ENCODE measurements around the gene CDY2B. TPM values are rescaled to one million over a fixed set of nuclear protein-coding genes. Genes with fewer than 3 reads are reported as not detected.
"Not testable (repeated sequence)": the region's sequence is repeated elsewhere in the genome, so short reads cannot be mapped to it uniquely, and the experiment has no call there.

The CDY2B gene, protein sequence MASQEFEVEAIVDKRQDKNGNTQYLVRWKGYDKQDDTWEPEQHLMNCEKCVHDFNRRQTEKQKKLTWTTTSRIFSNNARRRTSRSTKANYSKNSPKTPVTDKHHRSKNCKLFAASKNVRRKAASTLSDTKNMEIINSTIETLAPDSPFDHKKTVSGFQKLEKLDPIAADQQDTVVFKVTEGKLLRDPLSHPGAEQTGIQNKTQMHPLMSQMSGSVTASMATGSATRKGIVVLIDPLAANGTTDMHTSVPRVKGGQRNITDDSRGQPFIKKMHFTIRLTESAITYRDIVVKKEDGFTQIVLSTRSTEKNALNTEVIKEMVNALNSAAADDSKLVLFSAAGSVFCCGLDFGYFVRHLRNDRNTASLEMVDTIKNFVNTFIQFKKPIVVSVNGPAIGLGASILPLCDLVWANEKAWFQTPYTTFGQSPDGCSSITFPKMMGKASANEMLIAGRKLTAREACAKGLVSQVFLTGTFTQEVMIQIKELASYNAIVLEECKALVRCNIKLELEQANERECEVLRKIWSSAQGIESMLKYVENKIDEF
- not detected for total RNA-seq

DNA sequence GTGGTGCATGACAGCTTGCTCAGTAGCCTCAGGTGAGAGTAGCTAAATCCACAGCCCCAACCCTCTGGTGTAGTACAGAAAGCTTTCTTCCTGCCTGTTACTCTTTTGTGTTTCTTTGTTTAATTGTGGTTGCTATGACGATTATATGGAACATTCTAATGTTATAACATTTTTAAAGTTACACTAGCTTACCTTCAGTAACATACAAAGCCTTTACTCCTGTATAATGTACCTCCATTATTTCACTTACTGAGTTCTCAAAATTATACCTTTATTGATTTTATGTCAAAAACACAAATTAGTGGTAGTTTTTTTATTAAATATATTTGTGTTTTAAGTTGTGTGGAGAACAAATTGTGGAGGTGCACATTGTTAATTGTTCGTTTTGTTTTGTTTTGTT is at the start of gene CDY2B:
TSS of gene CDY2B (minus strand) at position 101 of the 400 bp plus-strand sequence. CDS start 328 bp downstream, outside the sequence.
- not testable (repeated sequence) for H3K4me3 ChIP-seq; H3K36me3 ChIP-seq; DNase-seq (ENCODE audit: low spot score); ATAC-seq (ENCODE audit: insufficient number of reproducible peaks, low FRiP score, low read depth); H3K27ac ChIP-seq; H3K27me3 ChIP-seq (replicated peaks; ENCODE audit: insufficient read depth); H3K9me3 ChIP-seq; H3K4me1 ChIP-seq (ENCODE audit: control insufficient read depth in 1 of 2, low read depth in 2 of 2)

DNA sequence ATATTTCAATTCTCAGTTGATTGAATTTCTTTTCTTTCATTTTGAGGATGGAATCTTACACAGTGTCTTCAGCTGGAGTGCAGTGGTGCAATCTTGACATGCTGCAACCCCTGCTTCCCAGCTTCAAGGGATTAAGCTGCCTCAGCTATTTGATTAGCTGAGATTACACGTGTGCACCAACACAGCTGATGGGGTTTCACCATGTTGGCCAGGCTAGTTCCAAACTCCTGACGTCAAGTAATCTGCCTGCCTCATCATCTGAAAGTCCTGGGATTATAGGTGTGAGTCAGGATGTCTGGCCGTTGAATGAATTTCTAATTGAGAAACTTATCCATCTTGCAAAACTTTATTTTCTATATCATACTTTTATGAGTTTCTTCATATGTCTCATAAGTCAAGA is 28.0 kb upstream of the CDY2B start:
- H3K27ac ChIP-seq; H3K27me3 ChIP-seq (replicated peaks; ENCODE audit: insufficient read depth); H3K4me3 ChIP-seq; DNase-seq (ENCODE audit: low spot score); ATAC-seq (ENCODE audit: insufficient number of reproducible peaks, low FRiP score, low read depth); H3K9me3 ChIP-seq; H3K36me3 ChIP-seq; H3K4me1 ChIP-seq (ENCODE audit: control insufficient read depth in 1 of 2, low read depth in 2 of 2): not testable (repeated sequence)

GRCh38 chrY:17907351-17907750 is 27.3 kb upstream of the CDY2B start:
- not testable (repeated sequence) for H3K27me3 ChIP-seq (replicated peaks; ENCODE audit: insufficient read depth); H3K4me1 ChIP-seq (ENCODE audit: control insufficient read depth in 1 of 2, low read depth in 2 of 2); H3K4me3 ChIP-seq; H3K9me3 ChIP-seq; H3K27ac ChIP-seq; ATAC-seq (ENCODE audit: insufficient number of reproducible peaks, low FRiP score, low read depth); H3K36me3 ChIP-seq; DNase-seq (ENCODE audit: low spot score)

- not testable (repeated sequence) for ATAC-seq (ENCODE audit: insufficient number of reproducible peaks, low FRiP score, low read depth); H3K9me3 ChIP-seq; DNase-seq (ENCODE audit: low spot score); H3K4me3 ChIP-seq; H3K27me3 ChIP-seq (replicated peaks; ENCODE audit: insufficient read depth); H3K27ac ChIP-seq; H3K4me1 ChIP-seq (ENCODE audit: control insufficient read depth in 1 of 2, low read depth in 2 of 2); H3K36me3 ChIP-seq
Measured at GRCh38 chrY:17881697-17882096, 1.7 kb upstream of the CDY2B start.

DNA sequence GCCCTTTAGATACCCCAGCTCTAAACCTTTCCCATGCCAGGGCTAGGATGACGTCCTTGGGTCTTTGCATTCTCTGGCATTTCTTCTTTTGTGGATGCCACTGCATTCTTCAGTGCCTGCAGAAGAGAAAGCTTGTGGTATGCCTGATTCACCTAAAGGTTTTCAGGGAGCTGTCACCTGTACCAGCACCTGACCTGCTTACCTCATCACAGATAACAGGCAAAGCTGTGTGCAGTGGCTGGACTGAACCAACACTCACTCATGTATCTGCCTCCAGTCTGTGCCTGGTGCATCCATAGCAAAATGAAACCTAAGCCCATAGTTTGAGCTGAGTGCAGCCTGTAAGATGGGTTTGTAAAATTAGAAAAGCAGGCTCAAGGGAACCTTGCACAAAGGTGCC is 3.3 kb downstream of the CDY2B start:
- not testable (repeated sequence) for DNase-seq (ENCODE audit: low spot score)

GRCh38 chrY:17875401-17875800 is 4.6 kb downstream of the CDY2B start:
- not testable (repeated sequence) for DNase-seq (ENCODE audit: low spot score); H3K9me3 ChIP-seq; ATAC-seq (ENCODE audit: insufficient number of reproducible peaks, low FRiP score, low read depth)

More for the DNA sequence above, 3.3 kb downstream of the CDY2B start:
- H3K4me1 ChIP-seq (ENCODE audit: control insufficient read depth in 1 of 2, low read depth in 2 of 2); H3K27me3 ChIP-seq (replicated peaks; ENCODE audit: insufficient read depth); ATAC-seq (ENCODE audit: insufficient number of reproducible peaks, low FRiP score, low read depth); H3K4me3 ChIP-seq; H3K27ac ChIP-seq; H3K36me3 ChIP-seq; H3K9me3 ChIP-seq: not testable (repeated sequence)

DNA sequence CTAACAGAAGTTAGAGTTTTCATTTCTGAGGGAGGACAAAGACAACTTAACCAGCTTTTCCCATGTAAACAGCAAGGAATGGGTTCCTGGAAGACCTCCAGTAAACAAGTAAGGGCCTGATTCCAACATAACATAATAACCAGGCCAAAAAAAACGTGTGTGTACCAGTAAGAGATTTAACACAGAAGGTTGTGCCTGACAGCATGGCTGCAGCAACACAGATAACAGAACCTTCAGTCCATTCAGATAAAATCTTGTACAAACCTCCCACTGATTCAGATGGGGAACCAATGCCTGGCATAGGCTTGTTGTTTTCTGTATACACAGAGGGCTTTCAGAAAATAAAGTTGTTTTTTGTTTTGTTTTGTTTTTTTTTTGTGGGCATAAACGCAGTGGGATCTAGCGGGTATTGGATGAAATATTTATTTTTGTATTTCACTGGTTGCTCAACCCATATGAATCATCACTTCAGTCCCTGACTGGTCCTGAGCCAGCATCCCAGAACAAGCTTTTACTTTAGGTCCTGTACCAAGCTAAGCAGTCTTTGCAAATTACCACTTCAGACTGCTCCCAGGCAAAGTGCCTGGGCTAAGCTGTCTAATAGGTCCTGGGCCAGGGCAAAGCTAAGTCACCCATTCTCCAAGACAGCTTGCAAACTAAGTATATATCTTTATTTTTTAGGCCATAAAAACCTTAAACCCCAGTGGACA is 8.7 kb downstream of the CDY2B start:
- H3K27me3 ChIP-seq (replicated peaks; ENCODE audit: insufficient read depth); DNase-seq (ENCODE audit: low spot score); H3K9me3 ChIP-seq; H3K4me1 ChIP-seq (ENCODE audit: control insufficient read depth in 1 of 2, low read depth in 2 of 2); H3K4me3 ChIP-seq; H3K27ac ChIP-seq; H3K36me3 ChIP-seq: not testable (repeated sequence)
- peak; percentile 65 for ATAC-seq (ENCODE audit: insufficient number of reproducible peaks, low FRiP score, low read depth)

More at GRCh38 chrY:17875401-17875800, 4.6 kb downstream of the CDY2B start:
- H3K4me3 ChIP-seq; H3K36me3 ChIP-seq; H3K4me1 ChIP-seq (ENCODE audit: control insufficient read depth in 1 of 2, low read depth in 2 of 2); H3K27ac ChIP-seq; H3K27me3 ChIP-seq (replicated peaks; ENCODE audit: insufficient read depth): not testable (repeated sequence)

GRCh38 chrY:17870737-17871136 is 9.3 kb downstream of the CDY2B start:
- H3K4me3 ChIP-seq; DNase-seq (ENCODE audit: low spot score); H3K36me3 ChIP-seq; H3K9me3 ChIP-seq; H3K4me1 ChIP-seq (ENCODE audit: control insufficient read depth in 1 of 2, low read depth in 2 of 2); ATAC-seq (ENCODE audit: insufficient number of reproducible peaks, low FRiP score, low read depth); H3K27me3 ChIP-seq (replicated peaks; ENCODE audit: insufficient read depth); H3K27ac ChIP-seq: not testable (repeated sequence)

- H3K36me3 ChIP-seq; H3K4me3 ChIP-seq; ATAC-seq (ENCODE audit: insufficient number of reproducible peaks, low FRiP score, low read depth); DNase-seq (ENCODE audit: low spot score); H3K27me3 ChIP-seq (replicated peaks; ENCODE audit: insufficient read depth); H3K9me3 ChIP-seq; H3K4me1 ChIP-seq (ENCODE audit: control insufficient read depth in 1 of 2, low read depth in 2 of 2); H3K27ac ChIP-seq: not testable (repeated sequence)
Measured at GRCh38 chrY:17867850-17868249, 12.2 kb downstream of the CDY2B start.

DNA sequence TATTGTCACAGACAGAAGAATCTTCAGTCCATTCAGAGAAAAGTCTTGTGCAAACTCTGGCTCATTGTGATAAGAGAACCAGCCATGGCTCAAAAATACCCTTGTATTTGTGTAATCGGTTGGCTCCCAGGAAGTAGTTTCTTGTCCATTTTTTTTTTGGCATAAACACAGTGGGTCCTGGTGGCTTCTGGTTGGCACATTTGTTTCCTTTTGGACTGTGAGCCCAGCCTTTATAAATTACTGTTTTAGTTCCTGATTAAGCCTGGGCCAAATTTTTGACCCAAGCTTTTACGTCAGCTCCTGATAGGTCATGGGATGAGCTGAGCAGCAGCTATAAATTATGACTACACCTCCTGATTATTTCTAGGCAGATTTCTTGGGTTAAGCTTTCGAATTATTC is 19.4 kb downstream of the CDY2B start:
- not testable (repeated sequence) for H3K27ac ChIP-seq; H3K27me3 ChIP-seq (replicated peaks; ENCODE audit: insufficient read depth); H3K4me1 ChIP-seq (ENCODE audit: control insufficient read depth in 1 of 2, low read depth in 2 of 2); ATAC-seq (ENCODE audit: insufficient number of reproducible peaks, low FRiP score, low read depth); H3K4me3 ChIP-seq; DNase-seq (ENCODE audit: low spot score); H3K9me3 ChIP-seq; H3K36me3 ChIP-seq

DNA sequence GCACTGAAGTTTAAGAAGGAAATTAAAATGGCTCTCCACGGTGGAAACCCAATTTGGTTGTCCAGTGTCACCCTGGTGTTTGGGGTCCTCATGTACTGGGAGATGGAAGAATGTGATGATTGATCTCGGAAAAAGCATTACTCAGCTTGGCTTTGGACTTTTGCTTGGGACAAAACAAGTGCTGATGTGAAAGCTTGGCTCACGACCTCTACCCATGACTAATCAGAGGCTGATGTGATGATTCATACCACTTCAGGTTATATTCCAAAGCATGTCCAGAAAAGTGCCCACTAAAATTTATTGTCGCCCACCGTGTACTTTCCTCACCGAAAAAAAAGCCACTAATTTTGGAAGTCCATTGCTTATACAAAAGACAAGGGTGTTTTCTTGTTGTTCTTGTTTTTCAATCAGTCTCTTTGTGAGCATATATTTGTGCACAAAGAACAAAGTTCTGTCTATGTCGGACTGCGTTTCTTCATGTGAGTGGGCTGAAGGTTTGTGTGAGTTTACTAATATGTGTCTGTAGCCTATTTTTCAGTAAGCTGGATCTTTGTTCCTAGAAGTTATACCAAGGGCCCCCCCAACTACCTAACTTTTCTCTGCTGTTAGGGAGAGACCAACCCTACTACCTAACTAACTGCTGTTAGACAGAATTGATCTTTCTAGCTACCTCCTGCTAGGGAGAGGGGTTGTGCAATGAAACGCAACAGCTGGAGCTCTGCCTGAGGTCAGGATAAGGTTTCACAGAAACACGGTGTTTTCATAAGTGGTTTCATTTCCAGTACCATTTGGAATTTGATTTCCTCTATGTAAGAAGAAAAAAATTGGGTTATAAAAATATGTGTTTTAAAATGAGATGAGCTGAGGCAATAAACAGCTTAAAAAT is 22.8 kb downstream of the CDY2B start:
- not testable (repeated sequence) for DNase-seq (ENCODE audit: low spot score); H3K27me3 ChIP-seq (replicated peaks; ENCODE audit: insufficient read depth); H3K27ac ChIP-seq; H3K9me3 ChIP-seq; H3K4me3 ChIP-seq; H3K4me1 ChIP-seq (ENCODE audit: control insufficient read depth in 1 of 2, low read depth in 2 of 2); H3K36me3 ChIP-seq
- peak; percentile 92 for ATAC-seq (ENCODE audit: insufficient number of reproducible peaks, low FRiP score, low read depth)

DNA sequence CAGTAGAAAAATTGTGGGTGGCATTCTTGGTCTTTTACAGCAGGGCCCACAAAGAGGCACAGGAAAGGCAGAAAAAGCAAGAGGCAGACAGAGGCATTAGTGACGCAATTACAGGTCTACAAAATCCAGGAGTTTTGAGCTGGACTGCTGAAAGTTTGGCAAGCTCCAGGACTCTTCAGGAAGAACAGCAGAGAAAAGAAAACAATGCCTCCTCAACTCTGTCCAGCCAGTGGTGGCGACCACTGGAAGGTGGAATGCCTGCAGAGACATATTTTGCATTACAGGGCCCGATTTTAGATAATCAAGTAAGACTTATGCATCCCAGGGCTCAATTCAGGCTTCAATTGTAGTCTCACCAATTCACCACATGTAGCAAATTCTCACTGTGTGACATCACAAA is 23.5 kb downstream of the CDY2B start:
- not testable (repeated sequence) for ATAC-seq (ENCODE audit: insufficient number of reproducible peaks, low FRiP score, low read depth); H3K4me3 ChIP-seq; H3K9me3 ChIP-seq; H3K36me3 ChIP-seq; H3K27ac ChIP-seq; DNase-seq (ENCODE audit: low spot score); H3K4me1 ChIP-seq (ENCODE audit: control insufficient read depth in 1 of 2, low read depth in 2 of 2); H3K27me3 ChIP-seq (replicated peaks; ENCODE audit: insufficient read depth)

Measured in thoracic aorta (tissue), 2 donors.